Measurements from ENCODE around the gene NOL9.

DNA sequence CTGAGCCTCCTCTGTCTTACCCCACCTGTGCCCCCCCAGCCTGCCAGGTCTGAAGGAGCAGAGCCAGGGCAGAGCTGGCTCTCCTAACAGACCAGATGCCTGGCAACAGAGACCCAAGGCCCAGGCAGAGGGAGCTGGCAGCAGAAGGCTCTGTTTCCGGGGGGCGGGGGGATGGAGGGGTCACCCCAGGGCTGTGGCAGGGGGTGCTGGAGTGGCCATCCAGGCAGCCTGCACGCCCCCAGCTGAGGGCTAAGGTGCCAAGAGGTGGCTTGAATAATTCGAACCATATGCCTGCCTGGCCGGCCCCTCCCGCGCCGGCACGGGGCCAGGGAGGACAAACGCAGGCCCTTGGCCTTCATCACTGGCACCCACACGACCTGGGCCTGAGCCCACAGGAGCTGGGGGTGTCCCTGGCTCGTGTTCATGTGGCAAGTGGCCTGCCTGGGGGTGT lies 46.8 kb downstream of the NOL9 start:
- TF ChIP-seq, protein P1, sequence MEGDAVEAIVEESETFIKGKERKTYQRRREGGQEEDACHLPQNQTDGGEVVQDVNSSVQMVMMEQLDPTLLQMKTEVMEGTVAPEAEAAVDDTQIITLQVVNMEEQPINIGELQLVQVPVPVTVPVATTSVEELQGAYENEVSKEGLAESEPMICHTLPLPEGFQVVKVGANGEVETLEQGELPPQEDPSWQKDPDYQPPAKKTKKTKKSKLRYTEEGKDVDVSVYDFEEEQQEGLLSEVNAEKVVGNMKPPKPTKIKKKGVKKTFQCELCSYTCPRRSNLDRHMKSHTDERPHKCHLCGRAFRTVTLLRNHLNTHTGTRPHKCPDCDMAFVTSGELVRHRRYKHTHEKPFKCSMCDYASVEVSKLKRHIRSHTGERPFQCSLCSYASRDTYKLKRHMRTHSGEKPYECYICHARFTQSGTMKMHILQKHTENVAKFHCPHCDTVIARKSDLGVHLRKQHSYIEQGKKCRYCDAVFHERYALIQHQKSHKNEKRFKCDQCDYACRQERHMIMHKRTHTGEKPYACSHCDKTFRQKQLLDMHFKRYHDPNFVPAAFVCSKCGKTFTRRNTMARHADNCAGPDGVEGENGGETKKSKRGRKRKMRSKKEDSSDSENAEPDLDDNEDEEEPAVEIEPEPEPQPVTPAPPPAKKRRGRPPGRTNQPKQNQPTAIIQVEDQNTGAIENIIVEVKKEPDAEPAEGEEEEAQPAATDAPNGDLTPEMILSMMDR (IDR thresholded peaks at IDR 0.05), result no peak
- TF ChIP-seq POLR2A (IDR thresholded peaks at IDR 0.05), result no peak
